GM13976 (cell line): ENCODE measurements around the gene EPN1.

ENCODE experiments used
- DNase-seq: peaks from one replicate; pipeline ENCODE4 v3.0.0; 2012; ENCODE audit warnings: low spot score
- in situ Hi-C: fragments of 300-500 bp; cut with MboI; formaldehyde crosslinking; loops from one replicate; pipeline ENCODE4 v1.12.0; 2022; ENCODE audit warnings: low sequenced_read_pairs, mixed read lengths, inconsistent platforms; ENCODE audit not compliant: unreplicated experiment
- TF ChIP-seq, protein P1 (sequence below): IDR thresholded peaks from 2 replicates; pipeline ENCODE4 v1.5.1; 2012; ENCODE audit warnings: borderline replicate concordance, mild to moderate bottlenecking; ENCODE audit not compliant: insufficient read depth; ENCODE audit errors: extremely low read depth, missing control alignments, control extremely low read depth

EPN1 gene

DNA sequence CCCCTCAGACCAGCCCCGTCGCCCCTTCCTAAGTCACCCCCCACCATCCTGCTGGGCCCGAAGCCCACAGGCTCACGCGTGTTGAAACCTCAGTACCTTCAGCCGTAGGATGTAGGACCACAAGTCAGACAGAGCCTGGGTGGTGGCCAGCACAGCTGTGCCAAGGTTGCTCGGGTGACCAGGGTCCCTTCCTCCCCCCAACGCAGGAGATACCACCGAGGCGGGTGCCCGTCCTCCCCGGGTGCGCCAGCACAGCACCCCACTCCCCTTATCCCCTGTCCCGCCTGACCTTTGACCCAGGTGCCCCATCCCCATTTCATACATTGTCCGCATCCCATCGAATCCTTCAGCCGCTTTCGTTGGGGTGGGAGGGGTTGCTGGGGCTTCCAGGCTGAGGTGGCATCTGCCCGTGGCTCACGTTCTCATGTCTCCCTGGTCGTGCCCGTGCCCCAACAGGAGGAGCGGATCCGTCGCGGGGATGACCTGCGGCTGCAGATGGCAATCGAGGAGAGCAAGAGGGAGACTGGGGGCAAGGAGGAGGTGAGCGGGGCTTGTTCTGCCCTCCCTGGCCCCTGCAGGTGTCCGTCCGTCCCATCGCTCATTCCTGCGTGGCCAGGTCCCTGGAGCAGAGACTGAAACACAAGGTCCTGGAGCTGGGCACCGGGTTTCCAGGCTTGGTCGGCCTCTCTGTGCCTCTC is 14.5 kb downstream of the EPN1 start:
- TF ChIP-seq, protein P1, sequence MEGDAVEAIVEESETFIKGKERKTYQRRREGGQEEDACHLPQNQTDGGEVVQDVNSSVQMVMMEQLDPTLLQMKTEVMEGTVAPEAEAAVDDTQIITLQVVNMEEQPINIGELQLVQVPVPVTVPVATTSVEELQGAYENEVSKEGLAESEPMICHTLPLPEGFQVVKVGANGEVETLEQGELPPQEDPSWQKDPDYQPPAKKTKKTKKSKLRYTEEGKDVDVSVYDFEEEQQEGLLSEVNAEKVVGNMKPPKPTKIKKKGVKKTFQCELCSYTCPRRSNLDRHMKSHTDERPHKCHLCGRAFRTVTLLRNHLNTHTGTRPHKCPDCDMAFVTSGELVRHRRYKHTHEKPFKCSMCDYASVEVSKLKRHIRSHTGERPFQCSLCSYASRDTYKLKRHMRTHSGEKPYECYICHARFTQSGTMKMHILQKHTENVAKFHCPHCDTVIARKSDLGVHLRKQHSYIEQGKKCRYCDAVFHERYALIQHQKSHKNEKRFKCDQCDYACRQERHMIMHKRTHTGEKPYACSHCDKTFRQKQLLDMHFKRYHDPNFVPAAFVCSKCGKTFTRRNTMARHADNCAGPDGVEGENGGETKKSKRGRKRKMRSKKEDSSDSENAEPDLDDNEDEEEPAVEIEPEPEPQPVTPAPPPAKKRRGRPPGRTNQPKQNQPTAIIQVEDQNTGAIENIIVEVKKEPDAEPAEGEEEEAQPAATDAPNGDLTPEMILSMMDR = no peak
- in situ Hi-C loops = no loop called here
- no peak for DNase-seq

DNA sequence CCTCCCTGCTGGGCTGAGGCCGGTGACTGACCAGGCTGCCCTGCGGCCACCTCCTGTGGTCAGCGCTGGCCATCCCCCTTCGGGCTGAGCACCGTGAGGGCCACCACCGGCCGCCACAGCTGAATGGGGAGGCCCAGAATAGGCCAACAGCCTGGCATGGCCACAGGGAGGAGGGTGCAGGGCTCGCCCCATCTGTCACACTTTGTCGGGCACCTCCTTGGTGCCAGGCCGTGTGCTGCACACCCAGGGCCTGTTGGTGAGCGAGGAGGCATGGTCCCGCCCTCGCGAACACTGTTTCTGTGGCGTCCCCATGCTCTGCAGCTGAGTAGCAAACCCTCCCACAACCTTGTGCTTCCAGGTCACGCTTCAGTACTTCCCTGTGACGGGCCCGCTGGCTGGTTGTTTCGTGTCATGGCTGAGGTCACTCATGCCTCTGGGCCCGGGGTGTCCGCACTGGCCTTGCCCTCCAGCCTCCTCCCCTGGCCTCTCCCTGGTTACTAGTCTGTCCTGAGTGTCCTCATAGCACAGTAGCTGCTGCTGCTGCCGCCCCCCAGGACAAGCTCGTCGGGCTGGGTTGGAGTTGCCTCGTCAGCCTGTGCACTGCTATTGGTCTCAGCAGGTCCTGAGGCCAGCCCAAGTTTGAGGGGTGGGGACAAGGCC is 15.2 kb downstream of the EPN1 start:
- DNase-seq = no peak
- TF ChIP-seq, protein P1 = no peak
- in situ Hi-C loops = no loop called here

DNA sequence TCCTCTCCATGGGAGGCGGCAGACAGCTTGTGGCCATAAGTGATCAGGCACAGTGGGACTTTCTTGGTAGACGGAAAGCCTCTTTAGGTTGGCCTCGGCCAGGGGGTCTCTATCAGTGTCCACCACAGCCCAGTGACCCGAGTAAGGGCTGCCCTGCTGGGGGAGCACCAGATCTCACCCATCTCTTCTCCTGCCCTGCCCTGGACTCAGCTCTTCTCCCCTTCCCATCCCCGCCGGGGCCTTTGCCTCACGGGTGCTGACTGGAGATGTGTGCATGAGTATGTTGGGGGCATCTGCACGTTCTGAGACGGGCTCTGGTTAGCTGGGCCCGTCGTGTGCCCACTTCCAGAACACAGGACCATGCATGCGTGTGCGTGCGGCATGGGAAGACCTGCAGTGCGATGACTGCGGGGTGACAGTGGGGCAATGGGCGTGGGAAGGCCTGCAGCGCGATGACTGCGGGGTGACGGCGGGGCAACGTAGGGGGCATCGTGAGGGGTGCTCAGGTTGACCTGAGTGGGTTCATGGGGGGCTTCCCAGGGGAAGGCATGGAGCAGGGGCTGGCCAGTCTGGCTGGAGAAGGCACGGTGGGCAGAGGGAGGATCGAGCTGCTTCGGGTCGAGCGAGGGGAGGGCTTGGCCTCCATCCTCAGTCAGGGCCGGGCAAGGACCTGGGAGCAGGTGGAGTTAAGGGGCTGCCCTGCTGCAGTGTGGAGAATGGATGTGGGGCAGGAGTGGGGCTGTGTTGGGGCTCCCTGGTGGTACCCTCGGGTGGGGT is 15.9 kb downstream of the EPN1 start:
- in situ Hi-C loops = no loop called here
- no peak for DNase-seq
- TF ChIP-seq, protein P1 = no peak

DNA sequence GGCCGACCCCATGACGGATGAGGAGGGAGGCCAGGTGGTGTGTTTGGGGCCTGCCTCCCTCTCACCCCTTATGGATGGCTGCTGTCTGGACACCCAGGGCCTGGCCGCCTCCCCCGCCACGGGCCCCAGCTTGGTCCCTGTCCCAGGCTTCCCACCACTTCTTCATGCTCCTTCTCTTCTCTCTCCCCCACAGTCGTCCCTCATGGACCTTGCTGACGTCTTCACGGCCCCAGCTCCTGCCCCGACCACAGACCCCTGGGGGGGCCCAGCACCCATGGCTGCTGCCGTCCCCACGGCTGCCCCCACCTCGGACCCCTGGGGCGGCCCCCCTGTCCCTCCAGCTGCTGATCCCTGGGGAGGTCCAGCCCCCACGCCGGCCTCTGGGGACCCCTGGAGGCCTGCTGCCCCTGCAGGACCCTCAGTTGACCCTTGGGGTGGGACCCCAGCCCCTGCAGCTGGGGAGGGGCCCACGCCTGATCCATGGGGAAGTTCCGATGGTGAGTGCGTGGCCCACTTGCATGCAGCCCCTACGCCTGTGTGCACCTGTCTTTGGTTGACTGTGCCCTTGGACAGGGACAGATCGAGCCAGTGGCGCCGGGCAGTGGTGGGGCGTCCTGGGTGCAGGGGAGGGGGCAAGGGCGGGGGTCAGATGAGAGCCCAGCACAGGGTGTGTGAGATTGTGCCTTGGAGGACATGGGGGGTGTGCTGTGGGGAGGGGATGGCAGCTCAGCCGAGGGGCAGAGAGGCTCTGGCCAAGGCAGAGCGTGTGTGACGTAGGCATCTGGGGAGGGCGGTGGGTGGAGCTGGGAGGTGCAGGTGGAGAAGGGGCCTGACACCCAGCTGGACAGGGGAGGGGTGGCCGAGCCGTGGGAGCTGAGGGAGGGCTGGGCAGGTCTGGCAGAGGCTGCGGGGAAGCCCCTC is 16.8 kb downstream of the EPN1 start:
- in situ Hi-C loops = no loop called here
- DNase-seq = peak; percentile 37
- TF ChIP-seq, protein P1 = no peak

DNA sequence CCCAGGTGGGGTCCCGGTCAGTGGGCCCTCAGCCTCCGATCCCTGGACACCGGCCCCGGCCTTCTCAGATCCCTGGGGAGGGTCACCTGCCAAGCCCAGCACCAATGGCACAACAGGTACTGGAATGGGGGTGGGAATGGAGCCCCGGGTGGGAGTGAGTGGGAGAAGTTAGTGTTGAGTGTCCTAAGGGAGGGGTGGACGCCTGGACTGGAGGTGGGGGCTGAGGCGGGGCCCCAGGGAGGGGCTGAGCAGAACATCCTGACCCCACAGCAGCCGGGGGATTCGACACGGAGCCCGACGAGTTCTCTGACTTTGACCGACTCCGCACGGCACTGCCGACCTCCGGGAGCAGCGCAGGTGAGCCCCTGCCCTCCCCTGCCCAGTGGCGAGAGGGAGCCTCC is 17.7 kb downstream of the EPN1 start:
- in situ Hi-C loops = no loop called here
- TF ChIP-seq, protein P1 = no peak
- DNase-seq = peak; percentile 36
